GM03348 (cell line): ENCODE measurements around the gene HLX.

Experiments
- DNase-seq: peaks from one replicate; pipeline ENCODE4 v3.0.0; 2012; ENCODE audit warnings: low spot score

HLX gene

GRCh38 chr1:220879076-220879508 is at the start of gene HLX:
HLX (plus strand) TSS chr1:220879443; CDS start chr1:220879858, 415 bp downstream.
- peak; percentile 100 for DNase-seq

- DNase-seq, result no peak
Observed at GRCh38 chr1:220833436-220833835, 45.8 kb upstream of the HLX start.

GRCh38 chr1:220834155-220834870 is 44.9 kb upstream of the HLX start:
- no peak for DNase-seq

GRCh38 chr1:220838578-220838977 is 40.7 kb upstream of the HLX start:
- no peak for DNase-seq

GRCh38 chr1:220839474-220839873 is 39.8 kb upstream of the HLX start:
- DNase-seq, result no peak

GRCh38 chr1:220841293-220841692 is 38.0 kb upstream of the HLX start:
- DNase-seq, result no peak

GRCh38 chr1:220843481-220844011 is 35.7 kb upstream of the HLX start:
- no peak for DNase-seq

- DNase-seq, result no peak
Observed at GRCh38 chr1:220852408-220852807, 26.8 kb upstream of the HLX start.

- no peak for DNase-seq
Observed at GRCh38 chr1:220872296-220872695, 6.9 kb upstream of the HLX start.

- DNase-seq, result no peak
Observed at GRCh38 chr1:220873087-220873486, 6.2 kb upstream of the HLX start.

- DNase-seq, result peak; percentile 79
Observed at GRCh38 chr1:220873868-220874655, 5.2 kb upstream of the HLX start.

GRCh38 chr1:220875260-220875659 is 4.0 kb upstream of the HLX start:
- DNase-seq, result no peak

GRCh38 chr1:220876511-220877376 is 2.5 kb upstream of the HLX start:
- no peak for DNase-seq

GRCh38 chr1:220877377-220878095 is 1.7 kb upstream of the HLX start:
- DNase-seq, result no peak

- DNase-seq, result no peak
Observed at GRCh38 chr1:220878191-220879075, 810 bp upstream of the HLX start.

GRCh38 chr1:220879509-220880361 is 492 bp downstream of the HLX start:
- DNase-seq, result peak; percentile 90

- no peak for DNase-seq
Observed at GRCh38 chr1:220880362-220880670, 1.1 kb downstream of the HLX start.

GRCh38 chr1:220880726-220881506 is 1.7 kb downstream of the HLX start:
- peak; percentile 4 for DNase-seq
